AG08395 (cell line): Measurements from ENCODE around the gene TRIM66.

Experiments used
- DNase-seq: peaks from one replicate; pipeline ENCODE4 v3.0.0; 2012; ENCODE audit warnings: mixed read lengths, low spot score

Gene TRIM66, protein sequence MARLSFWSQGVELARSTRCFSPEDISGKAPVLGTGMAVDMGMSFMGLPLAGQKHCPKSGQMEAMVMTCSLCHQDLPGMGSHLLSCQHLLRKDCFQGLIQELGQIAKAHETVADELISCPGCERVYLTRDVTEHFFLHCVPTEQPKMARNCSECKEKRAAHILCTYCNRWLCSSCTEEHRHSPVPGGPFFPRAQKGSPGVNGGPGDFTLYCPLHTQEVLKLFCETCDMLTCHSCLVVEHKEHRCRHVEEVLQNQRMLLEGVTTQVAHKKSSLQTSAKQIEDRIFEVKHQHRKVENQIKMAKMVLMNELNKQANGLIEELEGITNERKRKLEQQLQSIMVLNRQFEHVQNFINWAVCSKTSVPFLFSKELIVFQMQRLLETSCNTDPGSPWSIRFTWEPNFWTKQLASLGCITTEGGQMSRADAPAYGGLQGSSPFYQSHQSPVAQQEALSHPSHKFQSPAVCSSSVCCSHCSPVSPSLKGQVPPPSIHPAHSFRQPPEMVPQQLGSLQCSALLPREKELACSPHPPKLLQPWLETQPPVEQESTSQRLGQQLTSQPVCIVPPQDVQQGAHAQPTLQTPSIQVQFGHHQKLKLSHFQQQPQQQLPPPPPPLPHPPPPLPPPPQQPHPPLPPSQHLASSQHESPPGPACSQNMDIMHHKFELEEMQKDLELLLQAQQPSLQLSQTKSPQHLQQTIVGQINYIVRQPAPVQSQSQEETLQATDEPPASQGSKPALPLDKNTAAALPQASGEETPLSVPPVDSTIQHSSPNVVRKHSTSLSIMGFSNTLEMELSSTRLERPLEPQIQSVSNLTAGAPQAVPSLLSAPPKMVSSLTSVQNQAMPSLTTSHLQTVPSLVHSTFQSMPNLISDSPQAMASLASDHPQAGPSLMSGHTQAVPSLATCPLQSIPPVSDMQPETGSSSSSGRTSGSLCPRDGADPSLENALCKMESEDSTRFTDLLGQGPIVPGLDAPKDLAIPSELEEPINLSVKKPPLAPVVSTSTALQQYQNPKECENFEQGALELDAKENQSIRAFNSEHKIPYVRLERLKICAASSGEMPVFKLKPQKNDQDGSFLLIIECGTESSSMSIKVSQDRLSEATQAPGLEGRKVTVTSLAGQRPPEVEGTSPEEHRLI (N-terminal part only)

DNA sequence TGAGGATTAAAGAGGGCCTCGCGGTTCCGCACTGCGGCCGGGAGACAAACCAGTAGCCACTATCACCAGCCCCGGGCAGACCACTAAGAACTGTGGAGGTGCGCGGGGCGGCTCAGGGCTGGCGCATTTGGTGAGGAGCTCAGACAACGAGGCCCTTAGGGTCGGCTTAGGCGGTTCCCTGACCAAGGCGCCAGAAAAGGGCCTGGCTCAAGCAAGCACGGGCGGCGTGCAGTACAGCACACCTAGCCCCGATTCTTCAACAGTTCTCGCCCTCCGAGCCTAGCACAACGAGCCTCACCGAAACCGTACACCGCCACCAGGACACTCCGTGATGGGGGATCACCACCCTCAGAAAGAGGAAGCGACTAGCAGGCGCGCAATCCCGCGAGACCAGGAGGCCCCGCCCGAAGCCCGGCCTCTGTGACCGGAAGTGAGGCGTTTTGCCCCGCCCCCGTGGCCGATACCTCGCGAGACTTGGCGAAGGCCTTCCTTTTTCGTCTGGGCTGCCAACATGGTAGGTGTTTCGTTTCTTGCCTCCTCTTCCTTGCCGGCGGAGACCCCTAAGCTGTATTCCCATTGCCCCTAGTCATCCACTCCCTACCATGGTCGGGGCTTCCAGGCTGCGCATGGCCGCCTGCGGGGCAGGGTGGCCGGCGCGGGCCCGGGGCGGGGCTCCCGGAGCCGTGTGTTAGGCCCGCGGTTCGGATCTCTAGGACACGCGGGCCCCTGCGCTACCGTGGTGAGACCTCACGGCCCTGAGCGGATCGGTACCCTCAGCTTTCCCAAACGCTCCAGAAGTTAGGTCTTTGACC is at the start of gene TRIM66, which contains the start of gene RPL27A:
Gene TRIM66 (minus strand): TSS at position 363 of the 812 bp plus-strand sequence. CDS start 10,391 bp downstream, outside the sequence.
Gene RPL27A (plus strand): TSS at position 490 of the 812 bp plus-strand sequence. CDS start 22 bp downstream, at position 512.
- DNase-seq, result peak; percentile 92

DNA sequence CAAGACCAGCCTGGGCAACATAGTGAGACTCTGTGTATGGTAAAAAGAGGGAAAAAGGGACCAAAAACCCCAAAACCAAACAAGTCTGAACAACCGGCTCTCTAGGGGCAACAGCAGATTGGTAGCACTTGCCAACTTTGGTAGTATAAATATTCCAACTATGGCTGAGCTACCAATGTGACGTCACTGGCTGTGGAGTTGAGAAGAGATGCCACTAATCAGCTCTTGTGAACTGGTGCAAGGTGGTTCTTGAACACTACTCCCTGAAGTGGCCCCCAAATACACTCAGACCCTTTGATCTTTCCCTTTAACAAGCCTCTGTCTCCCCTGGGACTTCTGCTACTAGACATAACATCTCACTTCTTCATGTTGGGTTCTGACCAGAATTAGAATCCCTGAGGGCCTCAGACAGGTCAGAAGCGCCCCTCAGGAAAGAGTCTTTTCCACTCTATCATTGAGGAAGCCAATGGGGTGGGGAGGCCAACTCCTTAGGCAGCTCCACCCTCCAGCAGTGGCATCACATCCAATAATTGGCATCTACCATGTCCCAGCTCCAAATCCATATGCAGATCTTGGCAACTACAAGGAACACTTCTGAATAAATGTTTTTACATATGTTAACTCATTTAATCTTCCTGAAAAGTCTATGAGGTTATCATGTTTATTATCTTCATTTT is 49.3 kb upstream of the TRIM66 start:
- no peak for DNase-seq

DNA sequence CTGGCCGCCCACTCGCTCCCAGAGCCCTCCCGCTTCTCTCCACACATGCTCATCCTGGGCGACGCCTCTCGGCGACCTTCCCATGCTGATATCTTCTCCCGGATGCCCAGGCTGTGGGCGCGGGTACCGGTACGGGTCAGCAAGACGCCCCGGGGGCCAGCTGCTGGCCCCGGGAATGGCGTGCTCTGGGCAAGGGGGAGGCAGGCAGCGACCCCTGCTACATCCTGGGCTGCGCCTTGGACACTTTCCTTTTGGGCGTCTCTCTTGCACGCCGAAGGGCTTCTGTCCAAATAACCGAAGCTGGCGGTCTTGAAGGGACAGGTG is 48.2 kb upstream of the TRIM66 start:
- DNase-seq, result no peak

- no peak for DNase-seq
These were observed 47.6 kb upstream of the TRIM66 start for GRCh38 chr11:8729837-8730696.

- no peak for DNase-seq
These were observed 46.6 kb upstream of the TRIM66 start for GRCh38 chr11:8729067-8729466.

- DNase-seq, result no peak
These were observed 46.1 kb upstream of the TRIM66 start for GRCh38 chr11:8728563-8728962.

GRCh38 chr11:8726395-8726794 is 43.9 kb upstream of the TRIM66 start:
- DNase-seq, result no peak

GRCh38 chr11:8724682-8725081 is 42.2 kb upstream of the TRIM66 start:
- DNase-seq, result no peak

DNA sequence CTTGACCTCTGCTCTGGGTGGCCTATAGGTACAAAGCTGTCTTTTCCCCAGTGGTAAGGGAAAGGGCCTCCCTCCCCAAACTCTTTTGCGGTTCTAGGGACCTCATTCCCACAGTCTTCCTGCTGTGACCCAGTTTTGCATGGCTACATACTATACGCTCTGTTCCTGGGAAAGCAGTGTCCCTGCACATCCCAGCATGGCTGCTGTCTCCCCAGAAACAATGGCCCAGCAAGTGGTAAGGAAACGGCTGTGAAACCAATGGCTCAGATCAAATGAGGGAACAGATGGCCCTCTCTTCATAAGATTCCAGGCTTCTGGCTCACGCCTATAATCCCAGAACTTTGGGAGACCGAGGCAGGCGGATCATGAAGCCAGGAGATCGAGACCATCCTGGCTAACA is 41.2 kb upstream of the TRIM66 start:
- no peak for DNase-seq

DNA sequence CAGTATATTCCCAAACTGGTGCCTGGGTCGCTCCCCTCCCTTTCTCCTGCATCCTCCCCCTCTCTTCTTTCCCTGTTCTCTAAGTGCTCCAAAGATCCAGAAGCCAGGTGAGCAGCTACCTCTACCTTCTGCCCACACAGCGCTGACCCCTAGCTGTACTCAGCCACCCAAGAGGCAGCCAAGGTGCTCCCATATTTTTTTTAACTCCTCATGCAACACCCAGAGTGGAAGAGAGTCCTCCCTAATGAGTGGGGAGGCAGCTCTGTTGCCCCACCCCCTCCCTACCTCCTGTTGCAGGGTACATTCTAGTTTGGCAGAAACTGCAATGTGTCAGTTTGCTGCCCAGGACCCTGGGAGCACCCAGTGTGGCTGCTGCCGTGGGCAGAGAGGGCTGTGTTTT is 40.3 kb upstream of the TRIM66 start:
- DNase-seq, result no peak

DNA sequence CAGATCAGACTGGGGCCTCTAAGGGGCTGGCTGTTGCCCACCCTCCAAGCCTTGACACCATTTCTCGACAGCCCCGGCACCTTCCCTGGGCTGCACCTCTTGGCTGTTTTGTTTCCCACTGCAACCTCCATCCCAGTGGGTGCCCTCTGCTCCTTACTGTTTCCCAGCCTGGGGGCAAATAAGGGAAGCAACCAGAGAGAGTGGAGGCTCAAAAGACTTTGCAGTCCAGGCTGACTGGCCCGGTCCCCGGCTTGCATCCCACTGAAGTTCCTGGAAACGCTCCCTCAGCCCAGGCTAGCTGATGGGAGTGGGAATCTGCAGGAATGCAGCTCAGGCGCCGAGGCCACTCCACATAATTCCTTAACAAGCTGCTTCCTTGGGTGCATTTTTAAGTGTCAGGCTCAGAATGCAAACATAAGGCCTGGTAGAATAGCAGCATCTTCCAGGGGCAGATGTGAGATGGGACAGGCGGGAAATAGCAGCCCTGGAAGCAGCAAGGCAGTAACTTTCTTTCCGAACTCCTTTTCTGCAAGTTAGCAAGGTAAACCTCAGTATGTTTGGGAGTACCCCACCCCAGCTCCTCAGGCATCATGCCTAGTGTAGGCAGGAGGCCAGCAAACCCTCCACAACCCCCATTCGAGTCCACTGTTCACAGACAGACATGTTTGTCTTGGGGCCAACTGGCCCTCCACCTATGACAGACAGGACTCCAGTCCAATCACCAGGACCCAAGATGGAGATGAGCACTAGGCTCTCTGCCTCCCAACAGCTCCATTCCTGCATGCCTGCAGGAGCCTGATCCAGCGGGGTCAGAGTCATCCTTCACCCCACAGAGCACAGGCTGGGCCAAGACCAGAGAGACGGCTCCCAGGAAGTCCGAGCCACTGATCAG is 39.4 kb upstream of the TRIM66 start:
- peak; percentile 43 for DNase-seq

DNA sequence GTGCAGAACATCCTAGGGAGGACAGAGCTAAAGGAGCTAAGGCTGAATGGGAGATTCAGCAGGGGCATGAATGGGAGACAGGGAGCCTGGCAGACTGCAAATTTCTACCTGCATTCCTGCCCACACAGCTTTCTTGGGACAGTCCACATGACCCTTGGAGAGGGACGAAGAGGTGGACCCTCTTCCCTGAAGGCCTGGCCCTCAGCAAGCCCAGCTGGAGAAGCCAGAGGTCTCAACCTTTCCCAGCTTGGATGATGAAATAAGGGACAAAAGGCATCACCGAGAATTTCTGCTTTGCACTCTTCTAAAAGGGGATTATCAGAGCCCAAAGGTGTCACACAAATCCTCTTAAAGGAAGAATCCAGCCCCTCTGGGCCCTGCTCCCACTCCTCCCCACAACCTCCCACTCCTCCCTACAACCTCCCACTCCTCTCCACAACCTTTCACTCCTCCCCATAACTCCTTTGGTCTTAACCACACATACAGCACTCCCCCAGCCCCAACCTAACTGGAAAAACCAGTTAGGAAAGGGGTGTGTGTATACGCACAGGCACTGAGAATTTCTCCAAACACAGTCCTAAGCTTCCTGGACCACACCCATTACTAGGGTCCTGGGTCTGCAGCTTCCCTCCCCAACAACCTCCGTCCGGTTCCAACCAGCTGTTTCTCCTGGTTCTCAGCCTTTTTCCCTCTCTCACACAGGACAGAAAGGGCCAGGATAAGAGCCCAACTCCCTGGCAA is 38.6 kb upstream of the TRIM66 start:
- no peak for DNase-seq

- no peak for DNase-seq
These were observed 37.9 kb upstream of the TRIM66 start for GRCh38 chr11:8720352-8720751.

DNA sequence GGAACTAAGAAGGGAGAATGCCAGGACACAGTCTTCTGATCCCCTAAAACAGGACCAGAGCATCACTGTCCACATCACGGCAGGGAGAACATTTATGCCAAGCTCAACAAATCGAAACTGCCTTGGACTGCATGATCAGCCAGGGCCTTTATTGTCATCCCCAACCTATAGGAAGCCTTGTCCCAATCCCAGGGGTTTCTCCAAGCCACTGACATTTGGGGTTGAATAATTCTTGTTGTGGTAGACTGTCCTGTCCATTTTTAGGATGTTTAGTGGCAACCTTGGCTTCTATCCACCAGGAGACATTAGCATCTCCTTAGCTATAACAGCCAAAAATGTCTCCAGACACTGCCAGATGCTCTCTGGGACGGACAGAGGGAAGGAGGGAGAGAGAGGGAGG is 37.3 kb upstream of the TRIM66 start:
- DNase-seq, result peak; percentile 67

DNA sequence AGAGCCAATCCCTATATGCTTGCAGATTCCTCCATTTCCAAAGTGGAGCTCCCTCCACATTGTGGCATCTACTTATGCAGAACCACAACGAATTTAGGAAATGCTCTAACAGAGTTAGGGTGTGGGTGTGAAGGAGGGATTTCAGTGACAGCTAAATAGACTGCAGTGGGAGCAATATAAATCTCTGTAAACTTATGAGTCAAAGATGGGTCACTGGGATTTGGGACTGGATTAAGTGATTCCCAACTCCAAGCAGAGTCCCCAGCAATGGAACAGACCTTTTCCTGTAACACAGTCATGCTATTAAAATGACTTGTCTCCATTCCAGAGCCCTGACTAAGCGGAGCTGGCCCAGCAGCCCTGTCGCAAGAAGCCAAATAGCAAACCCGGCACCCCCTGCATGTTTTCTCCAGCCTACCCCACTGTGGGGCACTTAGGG is 36.8 kb upstream of the TRIM66 start:
- peak; percentile 93 for DNase-seq

- DNase-seq, result peak; percentile 80
These were observed 35.6 kb upstream of the TRIM66 start for GRCh38 chr11:8717876-8718753.

DNA sequence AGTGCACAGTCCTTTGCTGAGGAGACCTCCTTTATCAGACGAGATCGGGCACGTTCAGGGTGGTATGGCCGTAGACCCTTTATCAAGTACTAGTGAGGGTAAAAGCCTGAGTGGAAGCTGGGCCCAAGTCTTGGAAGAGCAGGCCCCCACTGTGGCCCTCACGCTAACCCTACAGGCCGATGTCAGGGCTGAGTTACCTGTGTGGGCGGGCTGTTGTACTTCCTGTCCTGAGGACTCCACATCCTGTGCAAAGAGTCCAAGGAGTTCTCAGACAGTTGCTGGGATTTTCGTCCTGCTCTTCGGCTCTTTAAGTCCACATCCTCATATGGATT is 35.0 kb upstream of the TRIM66 start:
- DNase-seq, result no peak
